ENCODE data around the gene METTL16.
"Not testable (repeated sequence)": the region's sequence is repeated elsewhere in the genome, so short reads cannot be mapped to it uniquely, and the experiment has no call there.

METTL16 gene

DNA sequence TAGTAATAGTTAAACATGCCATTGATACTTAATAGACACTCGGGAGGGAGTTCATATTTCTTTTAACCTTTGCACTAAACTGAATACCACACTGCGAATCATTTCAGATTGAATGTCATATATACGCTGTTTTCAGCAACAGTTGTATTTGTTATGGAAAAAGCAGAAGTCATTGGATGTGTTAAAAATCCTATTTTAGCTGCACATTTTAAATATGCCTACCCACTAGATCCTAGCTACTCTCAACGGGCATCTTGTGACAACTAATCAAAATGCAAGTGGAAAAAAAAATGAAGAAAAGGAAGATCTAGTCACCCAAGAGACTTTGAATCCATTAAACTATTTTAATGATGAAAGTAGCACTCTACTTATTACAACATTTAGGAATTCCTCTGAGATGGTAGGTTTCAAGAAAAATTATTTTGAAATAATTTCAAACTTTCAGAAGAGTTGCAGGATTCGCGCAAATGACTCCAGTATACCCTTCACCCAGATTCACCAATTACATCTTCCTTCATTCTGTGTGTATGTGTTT lies 59.4 kb downstream of the METTL16 start:
- H3K4me3 ChIP-seq (ENCODE audit: low read depth, low read length), result no peak overlapping the region
- no peak for DNase-seq (ENCODE audit: low read depth)
- TF ChIP-seq POLR2A (IDR thresholded peaks at IDR 0.05; ENCODE audit: extremely low read depth, insufficient read length) (no peak), MYC (IDR thresholded peaks at IDR 0.05; ENCODE audit: low read depth, low read length) (no peak)
- TF ChIP-seq, protein P1, sequence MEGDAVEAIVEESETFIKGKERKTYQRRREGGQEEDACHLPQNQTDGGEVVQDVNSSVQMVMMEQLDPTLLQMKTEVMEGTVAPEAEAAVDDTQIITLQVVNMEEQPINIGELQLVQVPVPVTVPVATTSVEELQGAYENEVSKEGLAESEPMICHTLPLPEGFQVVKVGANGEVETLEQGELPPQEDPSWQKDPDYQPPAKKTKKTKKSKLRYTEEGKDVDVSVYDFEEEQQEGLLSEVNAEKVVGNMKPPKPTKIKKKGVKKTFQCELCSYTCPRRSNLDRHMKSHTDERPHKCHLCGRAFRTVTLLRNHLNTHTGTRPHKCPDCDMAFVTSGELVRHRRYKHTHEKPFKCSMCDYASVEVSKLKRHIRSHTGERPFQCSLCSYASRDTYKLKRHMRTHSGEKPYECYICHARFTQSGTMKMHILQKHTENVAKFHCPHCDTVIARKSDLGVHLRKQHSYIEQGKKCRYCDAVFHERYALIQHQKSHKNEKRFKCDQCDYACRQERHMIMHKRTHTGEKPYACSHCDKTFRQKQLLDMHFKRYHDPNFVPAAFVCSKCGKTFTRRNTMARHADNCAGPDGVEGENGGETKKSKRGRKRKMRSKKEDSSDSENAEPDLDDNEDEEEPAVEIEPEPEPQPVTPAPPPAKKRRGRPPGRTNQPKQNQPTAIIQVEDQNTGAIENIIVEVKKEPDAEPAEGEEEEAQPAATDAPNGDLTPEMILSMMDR (IDR thresholded peaks at IDR 0.05; ENCODE audit: low read depth, low read length), result no peak
- TF ChIP-seq, protein P2, sequence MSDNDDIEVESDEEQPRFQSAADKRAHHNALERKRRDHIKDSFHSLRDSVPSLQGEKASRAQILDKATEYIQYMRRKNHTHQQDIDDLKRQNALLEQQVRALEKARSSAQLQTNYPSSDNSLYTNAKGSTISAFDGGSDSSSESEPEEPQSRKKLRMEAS (IDR thresholded peaks at IDR 0.05; ENCODE audit: low read depth, low read length), result no peak

DNA sequence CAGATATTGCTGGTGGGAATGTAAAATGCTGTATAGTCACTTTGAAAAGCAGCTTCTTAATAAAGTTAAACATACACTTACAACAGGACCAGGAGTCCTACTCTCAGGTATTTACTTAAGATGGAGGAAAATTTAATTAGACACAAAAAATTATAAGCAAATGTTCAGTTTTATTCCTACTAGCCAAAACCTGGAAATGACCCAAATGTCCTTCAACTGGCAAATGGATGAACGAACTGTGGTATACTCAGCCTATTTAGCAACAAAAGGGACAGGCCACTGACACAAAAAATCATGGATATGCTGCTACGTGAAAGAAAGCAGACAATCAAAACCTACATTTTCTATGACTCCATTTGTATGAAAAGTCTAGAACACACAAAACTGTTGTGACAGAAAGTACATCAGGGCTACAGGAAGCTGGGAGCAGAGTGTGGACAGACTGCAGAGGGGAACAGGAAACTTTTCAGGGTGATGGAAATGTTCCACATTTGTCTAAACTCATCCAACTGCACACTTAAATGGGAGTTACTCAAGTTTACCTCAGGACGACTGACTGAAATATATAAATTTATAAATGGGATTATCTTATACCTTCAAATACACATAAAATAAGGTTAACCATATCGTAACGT lies 61.6 kb downstream of the METTL16 start:
- H3K4me3 ChIP-seq (ENCODE audit: low read depth, low read length), result no peak overlapping the region
- TF ChIP-seq POLR2A (IDR thresholded peaks at IDR 0.05; ENCODE audit: extremely low read depth, insufficient read length), result no peak
- TF ChIP-seq, protein P2 (IDR thresholded peaks at IDR 0.05; ENCODE audit: low read depth, low read length), result no peak
- TF ChIP-seq, protein P1 (IDR thresholded peaks at IDR 0.05; ENCODE audit: low read depth, low read length), result no peak
- no peak for TF ChIP-seq MYC (IDR thresholded peaks at IDR 0.05; ENCODE audit: low read depth, low read length)
- DNase-seq (ENCODE audit: low read depth), result no peak

DNA sequence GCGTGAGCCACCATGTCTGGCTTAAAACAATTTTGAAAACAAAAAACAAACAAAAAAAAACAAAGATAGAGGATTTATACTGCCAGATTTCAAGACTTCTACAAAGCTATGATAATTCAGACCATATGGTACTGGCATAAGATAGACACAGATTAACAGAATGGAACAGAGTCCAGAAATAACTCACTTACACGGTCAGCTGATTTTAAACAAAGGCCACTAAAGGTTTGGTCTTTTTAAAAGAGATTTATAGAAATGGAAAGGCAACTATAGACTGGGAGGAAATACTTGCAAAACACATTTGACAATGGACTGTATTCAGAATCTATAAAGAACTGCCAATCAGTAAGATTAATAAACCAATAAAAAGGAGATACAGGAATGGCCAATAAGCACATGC lies 62.2 kb downstream of the METTL16 start:
- H3K4me3 ChIP-seq (ENCODE audit: low read depth, low read length), result no peak overlapping the region
- DNase-seq (ENCODE audit: low read depth), result no peak
- TF ChIP-seq MYC (IDR thresholded peaks at IDR 0.05; ENCODE audit: low read depth, low read length) (no peak), POLR2A (IDR thresholded peaks at IDR 0.05; ENCODE audit: extremely low read depth, insufficient read length) (no peak)
- TF ChIP-seq, protein P2 (IDR thresholded peaks at IDR 0.05; ENCODE audit: low read depth, low read length), result no peak
- TF ChIP-seq, protein P1 (IDR thresholded peaks at IDR 0.05; ENCODE audit: low read depth, low read length), result no peak

DNA sequence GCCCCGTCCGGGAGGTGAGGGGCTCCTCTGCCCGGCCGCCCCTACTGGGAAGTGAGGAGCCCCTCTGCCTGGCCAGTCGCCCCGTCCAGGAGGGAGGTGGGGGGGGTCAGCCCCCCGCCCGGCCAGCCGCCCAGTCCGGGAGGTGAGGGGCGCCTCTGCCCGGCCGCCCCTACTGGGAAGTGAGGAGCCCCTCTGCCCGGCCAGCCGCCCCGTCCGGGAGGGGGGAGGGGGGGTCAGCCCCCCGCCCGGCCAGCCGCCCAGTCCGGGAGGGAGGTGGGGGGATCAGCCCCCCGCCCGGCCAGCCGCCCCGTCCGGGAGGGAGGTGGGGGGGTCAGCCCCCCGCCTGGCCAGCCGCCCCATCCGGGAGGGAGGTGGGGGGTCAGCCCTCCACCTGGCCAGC lies 64.2 kb downstream of the METTL16 start:
- DNase-seq (ENCODE audit: low read depth); H3K4me3 ChIP-seq (ENCODE audit: low read depth, low read length): not testable (repeated sequence)

DNA sequence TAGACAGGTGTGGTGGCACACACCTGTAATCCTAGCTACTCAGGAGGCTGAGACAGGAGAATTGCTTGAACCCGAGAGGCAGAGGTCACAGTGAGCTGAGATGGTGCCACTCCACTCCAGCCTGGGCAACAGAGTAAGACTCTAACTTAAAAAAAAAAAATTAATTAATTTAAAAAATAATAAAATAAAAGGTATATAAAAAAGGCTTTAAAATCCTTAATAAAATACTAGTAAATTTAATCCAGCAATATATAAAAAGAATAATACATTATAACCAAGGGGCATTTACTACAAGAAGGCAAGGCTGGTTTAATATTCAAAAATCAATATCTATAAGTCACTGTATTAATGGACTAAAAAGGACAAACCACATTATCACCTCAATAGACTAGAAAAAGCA lies 66.0 kb downstream of the METTL16 start:
- TF ChIP-seq, protein P1 (IDR thresholded peaks at IDR 0.05; ENCODE audit: low read depth, low read length), result no peak
- TF ChIP-seq MYC (IDR thresholded peaks at IDR 0.05; ENCODE audit: low read depth, low read length), result no peak
- TF ChIP-seq, protein P2 (IDR thresholded peaks at IDR 0.05; ENCODE audit: low read depth, low read length), result no peak
- no peak for TF ChIP-seq POLR2A (IDR thresholded peaks at IDR 0.05; ENCODE audit: extremely low read depth, insufficient read length)
- H3K4me3 ChIP-seq (ENCODE audit: low read depth, low read length), result no peak overlapping the region
- no peak for DNase-seq (ENCODE audit: low read depth)

DNA sequence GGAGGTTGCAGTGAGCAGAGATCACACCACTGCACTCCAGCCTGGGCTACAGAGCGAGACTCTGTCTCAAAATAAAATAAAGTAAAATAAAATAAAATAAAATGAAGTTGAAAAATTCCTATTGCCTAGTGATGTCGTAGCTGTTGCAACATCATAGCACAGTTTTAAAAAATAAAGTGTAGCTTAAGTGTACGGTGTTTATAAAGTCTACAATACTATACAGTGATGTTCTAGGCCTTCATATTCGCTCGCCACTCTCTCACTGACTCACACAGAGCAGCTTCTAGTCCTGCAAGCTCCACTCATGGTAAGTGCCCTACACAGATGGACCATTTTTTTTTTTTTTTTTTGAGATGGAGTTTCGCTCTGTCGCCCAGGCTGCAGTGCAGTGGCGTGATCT lies 67.3 kb downstream of the METTL16 start:
- H3K4me3 ChIP-seq (ENCODE audit: low read depth, low read length), result no peak overlapping the region
- TF ChIP-seq MYC (IDR thresholded peaks at IDR 0.05; ENCODE audit: low read depth, low read length) (no peak), POLR2A (IDR thresholded peaks at IDR 0.05; ENCODE audit: extremely low read depth, insufficient read length) (no peak)
- TF ChIP-seq, protein P2 (IDR thresholded peaks at IDR 0.05; ENCODE audit: low read depth, low read length), result no peak
- TF ChIP-seq, protein P1 (IDR thresholded peaks at IDR 0.05; ENCODE audit: low read depth, low read length), result no peak
- no peak for DNase-seq (ENCODE audit: low read depth)

Measured in NB4 (cell line).